Epidermal melanocyte (primary cell): ENCODE results near the gene UGT1A10.
"Not testable (repeated sequence)": the region's sequence is repeated elsewhere in the genome, so short reads cannot be mapped to it uniquely, and the experiment has no call there.

Experiments
- DNase-seq: peaks from one replicate; pipeline ENCODE4 v3.0.0; 2011; ENCODE audit warnings: low spot score; ENCODE audit not compliant: insufficient read length

UGT1A10 gene

GRCh38 chr2:233736868-233737653 lies 100.8 kb downstream of the UGT1A10 start:
- not testable (repeated sequence) for DNase-seq

- DNase-seq: no peak
Measured at GRCh38 chr2:233740870-233741269, 104.6 kb downstream of the UGT1A10 start.

GRCh38 chr2:233743464-233744259 lies 107.4 kb downstream of the UGT1A10 start:
- no peak for DNase-seq

- no peak for DNase-seq
Measured at GRCh38 chr2:233745073-233745755, 109.0 kb downstream of the UGT1A10 start.

GRCh38 chr2:233745838-233746237 lies 109.6 kb downstream of the UGT1A10 start:
- DNase-seq: not testable (repeated sequence)

- DNase-seq: no peak
Measured at GRCh38 chr2:233746475-233747282, 110.4 kb downstream of the UGT1A10 start.

GRCh38 chr2:233747283-233747544 lies 111.0 kb downstream of the UGT1A10 start:
- DNase-seq: no peak

- not testable (repeated sequence) for DNase-seq
Measured at GRCh38 chr2:233750689-233751088, 114.4 kb downstream of the UGT1A10 start.

GRCh38 chr2:233751212-233752009 lies 115.2 kb downstream of the UGT1A10 start:
- not testable (repeated sequence) for DNase-seq

GRCh38 chr2:233754872-233755611 lies 118.8 kb downstream of the UGT1A10 start:
- DNase-seq: no peak

- no peak for DNase-seq
Measured at GRCh38 chr2:233756429-233757081, 120.3 kb downstream of the UGT1A10 start.

GRCh38 chr2:233758141-233758540 lies 121.9 kb downstream of the UGT1A10 start:
- DNase-seq: no peak

GRCh38 chr2:233758849-233759248 lies 122.6 kb downstream of the UGT1A10 start:
- DNase-seq: no peak

GRCh38 chr2:233760043-233760442 lies 123.8 kb downstream of the UGT1A10 start, which contains the start of gene UGT1A1:
Gene UGT1A1 (plus strand): TSS chr2:233760270. CDS start chr2:233760288, 18 bp downstream.
- DNase-seq: no peak

- DNase-seq: no peak
Measured at GRCh38 chr2:233761040-233761769, 125.0 kb downstream of the UGT1A10 start.

- no peak for DNase-seq
Measured at GRCh38 chr2:233764264-233764663, 128.0 kb downstream of the UGT1A10 start.

GRCh38 chr2:233764761-233765160 lies 128.5 kb downstream of the UGT1A10 start:
- no peak for DNase-seq

- DNase-seq: no peak
Measured at GRCh38 chr2:233766416-233766815, 130.2 kb downstream of the UGT1A10 start.
